Osteocyte (in vitro differentiated cells): Measurements from ENCODE around the gene CFAP119. TPM values are rescaled to one million over a fixed set of nuclear protein-coding genes. Genes with fewer than 3 reads are reported as not detected.

Experiments
- DNase-seq: peaks from one replicate; pipeline ENCODE4 v3.0.0; 2021; ENCODE audit warnings: mixed read lengths; ENCODE audit not compliant: unreplicated experiment; ENCODE audit errors: extremely low spot score
- H3K27ac Mint-ChIP-seq: one replicate; pipeline ENCODE4 v1.8.0; 2021; ENCODE audit warnings: mild to moderate bottlenecking, mixed read lengths; ENCODE audit not compliant: unreplicated experiment
- H3K27me3 Mint-ChIP-seq: one replicate; pipeline ENCODE4 v1.8.0; 2021; ENCODE audit warnings: mixed read lengths; ENCODE audit not compliant: unreplicated experiment
- H3K36me3 Mint-ChIP-seq: one replicate; pipeline ENCODE4 v1.8.0; 2021; ENCODE audit warnings: mixed read lengths; ENCODE audit not compliant: unreplicated experiment
- H3K4me1 Mint-ChIP-seq: one replicate; pipeline ENCODE4 v1.8.0; 2021; ENCODE audit warnings: mixed read lengths; ENCODE audit not compliant: unreplicated experiment
- H3K4me3 Mint-ChIP-seq: one replicate; pipeline ENCODE4 v1.8.0; 2021; ENCODE audit warnings: mild to moderate bottlenecking, moderate library complexity, mixed read lengths; ENCODE audit not compliant: unreplicated experiment
- H3K9me3 Mint-ChIP-seq: one replicate; pipeline ENCODE4 v1.8.0; 2021; ENCODE audit warnings: mixed read lengths; ENCODE audit not compliant: unreplicated experiment
- CTCF ChIP-seq: fragments of 200-600 bp; sonication (generic); IDR thresholded peaks from 2 replicates; pipeline ENCODE4 v1.5.0; 2021; ENCODE audit warnings: antibody characterized with exemption, mild to moderate bottlenecking, moderate library complexity
- total RNA-seq: library from RNA; stranded (reverse); gene quantifications from 2 replicates; pipeline ENCODE4 v1.2.1, GENCODE V29; 2021

The CFAP119 gene
- total RNA-seq, 1 donor from 2014 or later: 5.0 TPM

- DNase-seq: no peak
- Mint-ChIP-seq H3K36me3 (peaks cover 13% of the 10 kb centered on the region), H3K27ac (no peak overlapping the region), H3K9me3 (no peaks in the 10 kb centered on the region), H3K4me1 (peaks cover 33% of the 10 kb centered on the region), H3K27me3 (no peaks in the 10 kb centered on the region), H3K4me3 (no peak overlapping the region)
- TF ChIP-seq CTCF: no peak
Measured at GRCh38 chr16:30779596-30779995, 17.7 kb upstream of the CFAP119 start.

GRCh38 chr16:30778549-30779244, 16.8 kb upstream of the CFAP119 start:
- DNase-seq: no peak
- peaks cover 37% of the 10 kb centered on the region for H3K4me1 Mint-ChIP-seq
- H3K9me3 Mint-ChIP-seq: no peaks in the 10 kb centered on the region
- H3K27me3 Mint-ChIP-seq: no peaks in the 10 kb centered on the region
- no peak for TF ChIP-seq CTCF
- H3K36me3 Mint-ChIP-seq: peaks cover 13% of the 10 kb centered on the region
- peak overlapping the region; percentile 52 for H3K27ac Mint-ChIP-seq
- H3K4me3 Mint-ChIP-seq: no peak overlapping the region

GRCh38 chr16:30777591-30778297, 15.9 kb upstream of the CFAP119 start:
- no peak for TF ChIP-seq CTCF
- no peak for DNase-seq
- Mint-ChIP-seq H3K4me1 (peaks cover 39% of the 10 kb centered on the region), H3K27ac (peak overlapping the region; percentile 96), H3K4me3 (peak overlapping the region; percentile 95), H3K9me3 (no peaks in the 10 kb centered on the region), H3K36me3 (peaks cover 12% of the 10 kb centered on the region), H3K27me3 (no peaks in the 10 kb centered on the region)

GRCh38 chr16:30775392-30776188, 13.7 kb upstream of the CFAP119 start:
- Mint-ChIP-seq H3K36me3 (peaks cover 12% of the 10 kb centered on the region), H3K27ac (peak overlapping the region; percentile 96), H3K4me3 (peak overlapping the region; percentile 95), H3K27me3 (no peaks in the 10 kb centered on the region), H3K9me3 (no peaks in the 10 kb centered on the region), H3K4me1 (peaks cover 39% of the 10 kb centered on the region)
- no peak for TF ChIP-seq CTCF
- DNase-seq: peak; percentile 93

GRCh38 chr16:30775131-30775391, 13.2 kb upstream of the CFAP119 start:
- H3K4me3 Mint-ChIP-seq: peak overlapping the region; percentile 95
- peaks cover 39% of the 10 kb centered on the region for H3K4me1 Mint-ChIP-seq
- no peaks in the 10 kb centered on the region for H3K9me3 Mint-ChIP-seq
- H3K36me3 Mint-ChIP-seq: peaks cover 12% of the 10 kb centered on the region
- H3K27me3 Mint-ChIP-seq: no peaks in the 10 kb centered on the region
- TF ChIP-seq CTCF: no peak
- DNase-seq: no peak
- H3K27ac Mint-ChIP-seq: peak overlapping the region; percentile 96
